Measurements from ENCODE around the gene TMEM183A.
A peak's percentile ranks its signal among the peaks of the same experiment; 100 is the strongest.
"Not testable (repeated sequence)": the region's sequence is repeated elsewhere in the genome, so short reads cannot be mapped to it uniquely, and the experiment has no call there.

The TMEM183A gene, protein sequence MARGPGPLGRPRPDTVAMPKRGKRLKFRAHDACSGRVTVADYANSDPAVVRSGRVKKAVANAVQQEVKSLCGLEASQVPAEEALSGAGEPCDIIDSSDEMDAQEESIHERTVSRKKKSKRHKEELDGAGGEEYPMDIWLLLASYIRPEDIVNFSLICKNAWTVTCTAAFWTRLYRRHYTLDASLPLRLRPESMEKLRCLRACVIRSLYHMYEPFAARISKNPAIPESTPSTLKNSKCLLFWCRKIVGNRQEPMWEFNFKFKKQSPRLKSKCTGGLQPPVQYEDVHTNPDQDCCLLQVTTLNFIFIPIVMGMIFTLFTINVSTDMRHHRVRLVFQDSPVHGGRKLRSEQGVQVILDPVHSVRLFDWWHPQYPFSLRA

GRCh38 chr1:203006948-203007871, at the start of gene TMEM183A:
TSS of gene TMEM183A (plus strand) at chr1:203007374. CDS start at chr1:203007466, 92 bp downstream.
- DNase-seq = peak; percentile 95

DNA sequence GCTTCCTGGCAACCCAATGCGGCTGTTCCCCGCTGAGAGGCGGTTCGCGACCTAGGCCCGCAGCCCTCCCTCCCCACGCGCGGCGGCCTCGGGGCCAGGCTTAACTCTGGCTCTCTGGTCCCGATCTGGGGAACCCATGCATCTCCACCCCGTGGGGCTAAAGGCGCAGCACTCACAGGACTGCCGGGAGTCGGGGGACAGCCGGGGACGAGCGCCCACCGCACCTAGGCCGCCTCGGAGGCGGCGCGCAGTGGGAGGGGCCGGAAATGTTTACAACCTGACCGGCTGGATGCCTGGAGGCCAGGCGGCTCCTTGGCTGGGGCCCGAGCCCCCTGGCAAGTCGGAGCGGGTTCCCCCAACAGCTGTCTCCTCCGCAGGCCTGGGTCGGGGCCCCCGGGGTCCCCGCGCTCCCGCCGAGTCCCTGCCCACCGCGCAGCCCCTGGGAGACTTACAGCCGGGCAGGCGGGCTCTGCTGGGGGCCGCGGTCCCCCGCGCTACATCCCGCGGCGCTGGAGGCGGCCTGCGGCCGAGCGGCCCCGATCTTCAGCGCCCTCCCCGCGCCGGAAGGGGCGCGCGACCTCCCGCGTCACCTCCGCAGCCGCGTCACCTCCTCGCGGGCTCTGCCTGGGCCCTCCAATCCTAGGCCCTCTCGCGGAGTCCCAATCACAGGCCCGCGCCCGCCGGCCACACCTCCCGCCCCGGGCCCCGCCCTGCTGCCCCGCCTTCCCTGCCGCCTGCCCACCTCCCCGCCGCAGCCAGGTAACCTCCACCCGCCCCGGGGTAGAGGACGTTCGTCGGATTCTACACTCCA, 49.2 kb upstream of the TMEM183A start, which contains the start of gene ADIPOR1:
Gene ADIPOR1 (minus strand): TSS at position 580 of the 811 bp plus-strand sequence. CDS start 7,242 bp downstream, outside the sequence.
- peak; percentile 95 for DNase-seq

DNA sequence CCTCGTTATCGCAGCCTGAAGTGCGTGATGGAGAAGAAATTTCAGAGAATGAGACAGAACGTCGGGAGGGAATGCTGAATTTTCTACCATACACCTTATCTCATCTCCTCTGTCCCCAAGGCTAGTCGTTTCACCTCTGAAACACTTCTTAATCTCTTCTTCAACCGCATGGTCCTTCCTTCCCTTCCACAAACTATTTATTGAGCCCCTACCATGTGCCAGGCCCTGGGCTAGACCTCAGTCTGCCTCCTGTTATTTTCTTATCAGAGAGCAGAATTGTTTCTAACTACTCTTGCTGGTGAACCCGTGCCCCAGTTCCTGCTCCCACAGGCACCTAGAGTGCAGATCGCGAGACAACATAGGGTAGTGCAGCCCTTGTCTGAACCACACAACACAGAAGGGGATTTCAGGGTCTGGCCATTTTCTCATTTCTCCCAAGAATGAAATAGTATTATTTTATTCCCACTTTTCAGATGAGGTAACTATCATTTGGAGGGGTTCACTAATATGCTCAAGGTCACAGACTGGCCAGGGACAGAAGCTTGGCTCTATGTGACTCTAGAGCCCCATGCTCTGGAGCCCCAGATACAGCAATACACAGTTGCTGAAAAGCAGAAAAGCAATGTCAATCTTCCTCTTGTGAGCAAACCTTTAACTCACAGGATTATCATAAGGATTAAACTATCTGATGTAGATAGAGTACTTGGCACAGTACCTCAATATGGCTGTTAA, 48.5 kb upstream of the TMEM183A start:
- DNase-seq = peak; percentile 40

DNA sequence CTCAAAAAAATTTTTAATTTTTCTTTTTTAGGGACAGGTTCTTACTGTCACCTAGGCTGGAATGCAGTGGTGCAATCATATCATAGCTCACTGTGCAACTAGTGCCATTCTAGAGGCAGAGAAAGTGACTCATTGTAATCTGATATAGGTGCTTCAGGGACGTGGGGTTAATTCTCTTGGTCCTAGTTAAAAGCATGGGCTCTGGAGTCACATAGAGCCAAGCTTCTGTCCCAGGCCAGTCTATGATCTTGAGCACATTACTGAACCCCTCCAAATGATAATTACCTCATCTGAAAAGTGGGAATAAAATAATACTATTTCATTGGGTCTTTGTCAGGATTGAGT, 47.9 kb upstream of the TMEM183A start:
- DNase-seq = no peak

DNA sequence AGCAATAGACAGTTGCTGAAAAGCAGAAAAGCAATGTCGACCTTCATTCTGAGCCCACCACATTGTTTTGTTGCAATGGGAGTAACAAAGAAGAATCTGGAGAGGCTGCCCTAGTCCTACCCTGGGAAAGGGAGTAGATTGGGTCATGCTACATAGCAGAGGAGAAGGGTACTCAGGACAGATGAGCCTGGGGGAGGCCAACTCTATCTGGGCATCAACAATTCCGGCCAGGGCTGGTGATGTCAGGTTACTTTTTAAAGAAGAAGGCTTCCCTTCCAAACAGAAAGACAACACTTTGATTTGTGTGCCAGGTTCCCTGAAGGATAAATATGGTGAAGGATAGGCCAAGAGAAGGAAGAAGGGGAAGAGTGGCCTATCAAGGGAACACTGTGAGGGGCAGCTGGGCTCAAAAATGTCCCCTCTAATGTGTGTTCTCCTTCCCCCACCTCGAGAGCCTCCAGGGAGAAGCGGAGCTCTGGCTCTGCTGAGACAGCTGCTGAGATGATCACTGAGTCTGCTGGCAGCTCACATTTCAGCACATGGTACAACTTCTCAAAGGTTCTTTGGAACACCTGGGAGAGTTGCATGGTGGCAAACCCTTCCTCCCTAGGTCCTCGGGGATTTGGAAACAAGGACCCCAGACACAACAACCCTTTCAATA, 45.8 kb upstream of the TMEM183A start:
- DNase-seq = no peak

- no peak for DNase-seq
Measured at GRCh38 chr1:202964791-202965410, 42.3 kb upstream of the TMEM183A start.

GRCh38 chr1:202965422-202965821, 41.8 kb upstream of the TMEM183A start:
- DNase-seq = no peak

GRCh38 chr1:202966006-202966898, 40.9 kb upstream of the TMEM183A start:
- no peak for DNase-seq

- DNase-seq = peak; percentile 49
Measured at GRCh38 chr1:202967684-202968281, 39.4 kb upstream of the TMEM183A start.

- DNase-seq = no peak
Measured at GRCh38 chr1:202968351-202968750, 38.8 kb upstream of the TMEM183A start.

DNA sequence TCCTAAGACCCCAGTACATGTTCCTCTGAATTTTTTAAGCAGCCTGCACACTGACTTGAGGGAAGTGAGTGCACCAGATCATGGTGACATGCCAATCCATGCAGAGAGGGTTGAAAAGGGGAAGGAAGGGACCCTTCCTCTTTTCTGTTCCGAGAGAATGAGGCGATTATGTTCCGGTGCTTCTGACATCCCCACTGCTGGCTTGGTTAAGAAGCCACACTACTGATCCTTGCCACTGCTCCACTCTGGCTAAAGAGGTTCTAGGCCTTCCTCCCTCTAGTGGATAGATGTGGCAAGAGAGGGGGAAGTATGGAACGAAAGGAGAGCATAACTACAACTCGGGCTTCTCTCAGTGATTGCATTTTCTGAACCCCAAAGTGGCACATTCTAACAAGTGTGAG, 38.3 kb upstream of the TMEM183A start:
- peak; percentile 41 for DNase-seq

DNA sequence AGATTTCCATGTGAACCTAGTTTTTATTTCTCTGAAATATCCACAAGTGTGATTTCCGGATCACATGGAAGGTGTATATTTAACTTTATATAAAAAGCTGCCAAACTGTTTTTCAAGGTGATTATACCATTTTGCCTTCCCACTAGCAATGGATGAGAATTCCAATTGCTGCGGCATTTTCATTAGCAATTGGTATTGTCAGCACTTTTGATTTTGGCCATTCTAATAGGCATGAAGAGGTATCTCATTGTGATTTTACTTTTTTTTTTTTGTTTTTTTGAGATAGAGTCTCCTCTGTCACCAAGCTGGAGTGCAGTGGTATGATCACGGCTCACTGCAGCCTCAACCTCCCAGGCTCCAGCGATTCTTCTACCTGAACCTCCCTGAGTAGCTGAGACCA, 35.1 kb upstream of the TMEM183A start:
- DNase-seq = no peak

GRCh38 chr1:202974856-202975255, 32.3 kb upstream of the TMEM183A start:
- no peak for DNase-seq

DNA sequence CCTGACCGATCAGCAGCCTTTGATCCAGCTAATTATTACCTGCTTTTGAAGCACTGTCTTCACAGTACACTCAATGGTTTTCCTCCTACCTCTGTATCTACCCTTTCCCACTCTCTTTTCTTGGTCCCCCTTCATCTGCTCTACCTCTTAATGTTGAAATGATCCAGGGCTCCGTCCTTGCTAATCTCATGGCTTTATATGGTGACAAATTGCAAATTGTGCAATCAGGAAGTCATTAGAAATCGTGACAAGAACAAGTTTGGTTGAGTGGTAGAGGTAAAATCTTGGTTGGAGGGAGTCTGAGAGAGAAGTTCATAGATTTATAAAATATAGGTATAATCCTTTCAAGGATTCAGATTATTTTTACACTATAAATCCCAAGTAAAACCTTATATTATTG, 30.5 kb upstream of the TMEM183A start:
- no peak for DNase-seq

GRCh38 chr1:202979459-202979858, 27.7 kb upstream of the TMEM183A start:
- no peak for DNase-seq

GRCh38 chr1:202981939-202982338, 25.2 kb upstream of the TMEM183A start:
- DNase-seq = no peak

DNA sequence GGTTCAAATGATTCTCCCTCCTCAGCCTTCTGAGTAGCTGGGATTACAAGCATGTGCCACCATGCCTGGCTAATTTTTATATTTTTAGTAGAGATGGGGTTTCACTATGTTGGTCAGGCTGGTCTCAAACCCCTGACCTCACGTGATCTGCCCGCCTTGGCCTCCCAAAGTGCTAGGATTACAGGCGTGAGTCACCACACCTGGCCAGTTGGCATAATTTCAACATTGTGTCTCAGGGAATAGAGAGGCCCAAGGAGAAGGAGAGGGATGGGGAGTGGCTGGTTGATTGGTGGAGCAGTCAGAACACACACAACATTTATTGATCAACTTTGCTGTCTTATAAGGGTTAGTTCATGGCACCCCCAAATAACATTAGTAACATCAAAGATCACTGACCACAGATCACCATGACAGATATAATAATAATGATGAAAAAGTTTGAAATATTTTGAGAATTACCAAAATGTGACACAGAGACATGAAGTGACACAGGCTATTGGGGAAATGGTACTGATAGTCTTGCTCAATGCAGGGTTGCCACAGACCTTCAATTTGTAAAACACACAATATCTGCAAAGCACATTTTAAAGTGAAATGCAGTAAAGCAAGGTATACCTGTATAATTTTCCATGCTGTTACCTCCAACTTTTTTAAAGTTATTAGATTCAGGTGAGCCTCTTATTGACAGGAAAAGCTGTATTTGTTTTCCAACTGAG, 24.3 kb upstream of the TMEM183A start:
- DNase-seq = no peak

GRCh38 chr1:202986120-202986519, 21.1 kb upstream of the TMEM183A start:
- not testable (repeated sequence) for DNase-seq

DNA sequence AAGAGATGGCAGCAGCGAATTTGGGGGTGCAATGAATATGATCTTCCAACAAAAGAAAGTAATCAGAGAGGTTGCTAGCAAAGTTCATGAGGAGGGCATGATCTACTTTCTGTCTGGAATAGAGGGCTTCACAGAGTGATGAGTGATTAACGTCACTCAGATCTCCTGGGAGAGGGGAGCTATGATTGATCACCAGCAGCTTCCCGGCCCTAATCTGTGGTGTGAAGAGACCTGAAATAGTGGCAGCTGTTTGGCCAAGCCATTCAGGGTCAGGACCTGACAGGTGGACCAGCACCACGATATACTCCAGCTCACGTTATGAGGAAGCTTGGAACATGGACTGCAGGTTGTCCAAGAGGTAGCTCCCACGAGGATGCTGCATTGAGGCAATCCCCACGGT, 19.9 kb upstream of the TMEM183A start:
- DNase-seq = no peak
